SH-SY5Y (cell line): ENCODE data around the gene MRPL36.

Source experiments
- GATA2 ChIP-seq: IDR thresholded peaks from 2 replicates; pipeline ENCODE4 v1.6.1; 2011; ENCODE audit warnings: mild to moderate bottlenecking, low read depth, low read length
- GATA3 ChIP-seq: IDR thresholded peaks from 2 replicates; pipeline ENCODE4 v1.6.1; 2011; ENCODE audit warnings: low read depth, mild to moderate bottlenecking, low read length, moderate library complexity

GRCh38 chr5:1842004-1842819, 42.6 kb upstream of the MRPL36 start:
- no peak for TF ChIP-seq GATA2
- TF ChIP-seq GATA3 = no peak
